DND-41 (cell line): Measurements from ENCODE around the gene PSMA3.

Experiments used
- EZH2 ChIP-seq: IDR thresholded peaks from 3 replicates; pipeline ENCODE4 v1.6.1; 2012; ENCODE audit warnings: borderline replicate concordance, low read depth, mild to moderate bottlenecking, moderate library complexity, low read length, inconsistent platforms; ENCODE audit not compliant: severe bottlenecking
- TF ChIP-seq, protein P1 (sequence below): IDR thresholded peaks from 2 replicates; pipeline ENCODE4 v1.5.1; 2012; ENCODE audit warnings: borderline replicate concordance, low read length, moderate library complexity, mild to moderate bottlenecking; ENCODE audit not compliant: poor library complexity, severe bottlenecking; ENCODE audit errors: extremely low read depth

DNA sequence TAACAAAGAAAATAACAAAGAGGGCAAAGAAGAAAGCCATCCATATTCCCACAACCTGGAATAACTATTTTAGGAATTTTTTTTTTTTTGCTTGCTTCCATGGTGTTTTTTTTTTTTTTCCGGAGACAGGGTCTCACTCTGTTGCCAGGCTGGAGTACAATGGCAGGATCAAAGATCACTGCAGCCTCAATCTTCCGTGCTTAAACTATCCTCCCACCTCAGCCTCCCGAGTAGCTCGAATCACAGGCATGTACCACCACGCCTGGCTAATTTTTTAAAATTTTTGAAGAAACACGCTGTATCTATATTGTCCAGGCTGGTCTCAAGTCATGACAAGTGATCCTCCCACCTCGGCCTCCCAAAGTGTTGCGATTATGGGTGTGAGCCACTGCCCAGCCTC is 33.5 kb downstream of the PSMA3 start:
- TF ChIP-seq, protein P1, sequence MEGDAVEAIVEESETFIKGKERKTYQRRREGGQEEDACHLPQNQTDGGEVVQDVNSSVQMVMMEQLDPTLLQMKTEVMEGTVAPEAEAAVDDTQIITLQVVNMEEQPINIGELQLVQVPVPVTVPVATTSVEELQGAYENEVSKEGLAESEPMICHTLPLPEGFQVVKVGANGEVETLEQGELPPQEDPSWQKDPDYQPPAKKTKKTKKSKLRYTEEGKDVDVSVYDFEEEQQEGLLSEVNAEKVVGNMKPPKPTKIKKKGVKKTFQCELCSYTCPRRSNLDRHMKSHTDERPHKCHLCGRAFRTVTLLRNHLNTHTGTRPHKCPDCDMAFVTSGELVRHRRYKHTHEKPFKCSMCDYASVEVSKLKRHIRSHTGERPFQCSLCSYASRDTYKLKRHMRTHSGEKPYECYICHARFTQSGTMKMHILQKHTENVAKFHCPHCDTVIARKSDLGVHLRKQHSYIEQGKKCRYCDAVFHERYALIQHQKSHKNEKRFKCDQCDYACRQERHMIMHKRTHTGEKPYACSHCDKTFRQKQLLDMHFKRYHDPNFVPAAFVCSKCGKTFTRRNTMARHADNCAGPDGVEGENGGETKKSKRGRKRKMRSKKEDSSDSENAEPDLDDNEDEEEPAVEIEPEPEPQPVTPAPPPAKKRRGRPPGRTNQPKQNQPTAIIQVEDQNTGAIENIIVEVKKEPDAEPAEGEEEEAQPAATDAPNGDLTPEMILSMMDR = no peak
- no peak for TF ChIP-seq EZH2
